Heart left ventricle (tissue), 16 donors: ENCODE measurements around the gene TMEM52B. TPM values are rescaled to one million over a fixed set of nuclear protein-coding genes. Genes with fewer than 3 reads are reported as not detected.

Experiments used
- ATAC-seq, 4 donors: fragments of 200-7000 bp; cut with Tn5 transposase; one replicate each; pipeline ENCODE4 v1.9.1; 2020 to 2022; ENCODE audit warnings: moderate library complexity in 4 of 4, mild to moderate bottlenecking in 3 of 4, moderate number of reproducible peaks in 1 of 4
- DNase-seq, 5 donors: peaks; one replicate each; pipeline ENCODE4 v3.0.0-alpha.2; 2020
- H3K27ac ChIP-seq, 12 donors: fragments of 200-600 bp; sonication (generic) in 4 of 12; one replicate each; pipeline versions ENCODE4 v1.5.0 to v1.8.0; 2016 to 2022; ENCODE audit warnings: mild to moderate bottlenecking in 2 of 12
- H3K27me3 ChIP-seq, 9 donors: fragments of 200-600 bp; sonication (generic) in 2 of 9; one replicate each; pipeline versions ENCODE4 v1.5.1 to v1.8.0; 2016 to 2022; ENCODE audit warnings: mild to moderate bottlenecking in 3 of 9
- H3K36me3 ChIP-seq, 9 donors: fragments of 200-600 bp; sonication (generic) in 2 of 9; one replicate each; pipeline versions ENCODE4 v1.5.0 to v1.8.0; 2018 to 2022; ENCODE audit warnings: mild to moderate bottlenecking in 2 of 9
- H3K4me1 ChIP-seq, 12 donors: fragments of 200-600 bp; sonication (generic) in 4 of 12; one replicate each; pipeline versions ENCODE4 v1.5.0 to v1.8.0; 2016 to 2022; ENCODE audit warnings: mild to moderate bottlenecking in 3 of 12
- H3K4me3 ChIP-seq, 12 donors: fragments of 200-600 bp; sonication (generic) in 4 of 12; one replicate each; pipeline versions ENCODE4 v1.5.0 to v1.8.0; 2017 to 2022; ENCODE audit warnings: mild to moderate bottlenecking in 9 of 12, moderate library complexity in 4 of 12
- H3K9me3 ChIP-seq, 12 donors: fragments of 200-600 bp; sonication (generic) in 4 of 12; one replicate each; pipeline versions ENCODE4 v1.5.0 to v1.8.0; 2016 to 2022; ENCODE audit warnings: mild to moderate bottlenecking in 1 of 12
- CTCF ChIP-seq, 12 donors: fragments of 200-600 bp; sonication (generic) in 4 of 12; IDR thresholded peaks; one replicate each; pipeline versions ENCODE4 v1.5.0 to v1.8.0; 2018 to 2022; ENCODE audit warnings: antibody characterized with exemption in 12 of 12, mild to moderate bottlenecking in 5 of 12
- POLR2A ChIP-seq, 2 donors: fragments of 450-650 bp; IDR thresholded peaks; one replicate each; pipeline ENCODE4 v1.6.1; 2017; ENCODE audit warnings: antibody characterized with exemption in 2 of 2, mild to moderate bottlenecking in 2 of 2, moderate library complexity in 2 of 2
- WGBS, 4 donors: extraction: QIAGEN DNeasy Blood & Tissue Kit in 2 of 4; methylation state at CpG; one replicate each; pipeline versions ENCODE4 v1.1.5 to v1.1.7; 2013 to 2018; 5-methylcytosine and 5-hydroxymethylcytosine counted together
- intact Hi-C, 10 donors: fragments of 100-400 bp; cut with DNase I; formaldehyde crosslinking; loops; one replicate each; pipeline versions ENCODE4 v1.11.1 to v1.14.2; 2022
- polyA plus RNA-seq, 2 donors: library from polyadenylated mRNA; stranded (reverse); fragments of 200-250 nt; gene quantifications; one replicate each; pipeline ENCODE4 v1.2.3, GENCODE V29; 2013
- total RNA-seq, 9 donors: library from RNA; depleted of rRNA in 2 of 9; stranded (reverse); fragments of >200 nt in 2 of 9; fragmentation: NEBNext Ultra II Directional in 3 of 9; extraction: Animal tissue kit (Norgen Biotek cat#: 25700) in 3 of 9; gene quantifications; one replicate each; pipeline versions ENCODE4 v1.1.0 to v1.2.4, GENCODE V29; 2016 to 2023
- donor health status: ischemic (EF 13 %, LVEDD 7.1; RV severe dilation, severe dysfunction).
- donor health status: healthy with polysubstance abuse.
- donor health status: DM: no; HTN: yes; CAD: no.
- donor health status: DM: no; HTN: no; CAD: no.
- donor health status: ischemic (EF 25% LVEDD 6.9; RV normal size, moderate dysfunction).
- donor health status: ischemic (EF 25% LVEDD 5.7; RV mildly dilated, moderate dysfunction).
- donor health status: healthy.
- donor health status: DM: yes; HTN: yes; CAD: no.
- donor health status: ischemic (EF 35%, LVEDD 5.7; RV mildly dilated, moderate dysfunction).
- donor health status: nonischemic (EF 11% LVEDD 7.7; RV severe dilation, severe dysfunction).
- donor health status: DM: yes; HTN: yes; CAD: no.
- donor health status: PGD.
- donor health status: ischemic (EF 29% LVEDD 5.4; RV normal size, mild dysfunction).
- donor health status: nonischemic (EF 23%, LVEDD 6.1; RV moderate dilation, normal function).

Gene TMEM52B
- total and polyA plus RNA-seq, 11 donors, result 0.03 to 0.53 TPM; not detected in 9

DNA sequence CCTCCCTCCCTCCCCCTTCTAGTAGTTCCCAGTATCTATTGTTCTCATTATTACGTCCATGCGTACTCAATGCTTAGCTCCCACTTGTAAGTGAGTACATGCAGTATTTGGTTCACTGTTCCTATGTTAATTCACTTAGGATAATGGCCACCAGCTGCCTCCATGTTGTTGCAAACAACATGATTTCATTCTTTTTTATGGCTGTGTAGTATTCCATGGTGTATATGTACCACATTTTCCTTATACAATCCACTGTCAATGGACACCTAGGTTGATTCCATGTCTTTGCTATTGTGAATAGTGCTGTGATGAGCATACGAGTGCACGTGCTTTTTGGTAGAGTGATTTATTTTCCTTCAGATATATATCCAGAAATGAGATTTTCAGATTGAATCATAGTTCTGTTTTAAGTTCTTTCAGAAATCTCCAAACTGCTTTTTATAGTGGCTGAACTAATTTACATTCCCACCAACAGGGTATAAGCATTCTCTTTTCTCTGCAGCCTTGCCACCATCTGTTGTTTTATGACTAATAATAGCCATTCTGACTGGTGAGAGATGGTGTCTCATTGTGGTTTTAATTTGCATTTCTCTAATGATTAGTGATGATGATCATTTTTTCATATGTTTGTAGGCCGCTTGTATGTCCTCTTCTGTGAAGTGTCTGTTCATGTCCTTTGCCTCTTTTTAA is 31.0 kb upstream of the TMEM52B start:
- Histone ChIP-seq H3K4me3 (no peak overlapping the region), H3K27ac (no peak overlapping the region), H3K9me3 (no peaks in the 10 kb centered on the region), H3K27me3 (no peaks in the 10 kb centered on the region), H3K36me3 (no peaks in the 10 kb centered on the region), H3K4me1 (peaks cover 0 to 9% (median 4%) of the 10 kb centered on the region in 12 donors)
- WGBS, 4 donors, result 89 to 93% (median 90%) methylated on average over 5 of the region's 5 CpGs
- DNase-seq (no peak), ATAC-seq (no peak)
- no peak for TF ChIP-seq CTCF (IDR thresholded peaks at IDR 0.05)
- TF ChIP-seq POLR2A (IDR thresholded peaks at IDR 0.05), result no peak
- intact Hi-C loops, result no loop called here

DNA sequence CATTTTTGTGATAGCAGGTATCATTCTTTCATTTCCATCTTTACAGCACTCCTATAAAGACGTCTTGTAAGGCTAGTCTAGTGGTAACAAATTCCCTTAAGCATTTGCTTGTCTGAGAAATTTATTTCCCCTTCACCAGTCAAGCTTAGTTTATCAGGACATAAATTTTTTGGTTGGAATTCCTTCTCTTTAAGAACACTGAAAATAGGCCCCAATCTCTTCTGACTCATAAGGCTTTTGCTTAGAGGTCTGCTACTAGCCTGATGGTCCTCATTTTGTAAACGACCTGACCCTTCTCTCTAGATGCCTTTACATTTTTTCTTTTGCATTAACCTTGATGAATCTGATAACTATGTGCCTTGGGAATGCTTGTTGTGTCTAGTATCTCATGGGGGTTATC is 27.2 kb upstream of the TMEM52B start:
- no peaks in the 10 kb centered on the region for H3K27me3 ChIP-seq
- DNase-seq (no peak), ATAC-seq (no peak)
- no peaks in the 10 kb centered on the region for H3K9me3 ChIP-seq
- H3K36me3 ChIP-seq, result no peaks in the 10 kb centered on the region
- WGBS, 4 donors, result 71 to 78% (median 77%) methylated on average over 2 of the region's 2 CpGs
- no peak overlapping the region for H3K4me3 ChIP-seq
- no peak for TF ChIP-seq POLR2A (IDR thresholded peaks at IDR 0.05)
- intact Hi-C loops, result loop anchor here (2.0 to 10.0 kb wide), 4 partner anchors 39 to 413 kb away; no protein-coding TSS in a partner anchor
- peaks cover 0 to 14% (median 5%) of the 10 kb centered on the region in 12 donors for H3K4me1 ChIP-seq
- no peak overlapping the region for H3K27ac ChIP-seq

GRCh38 chr12:10153271-10154144 is 25.3 kb upstream of the TMEM52B start:
- intact Hi-C loops, result loop anchor here (1.0 to 10.0 kb wide), 5 partner anchors 37 to 411 kb away; no protein-coding TSS in a partner anchor
- TF ChIP-seq POLR2A (IDR thresholded peaks at IDR 0.05) (no peak), CTCF (IDR thresholded peaks at IDR 0.05) (peak; percentile 73 to 90 (median 82))
- peak overlapping the region; percentile 30 to 90 (median 78) for H3K27ac ChIP-seq
- H3K4me3 ChIP-seq, result peak overlapping the region; percentile 34 to 74 (median 65)
- ATAC-seq (peak; percentile 83 to 95 (median 94)), DNase-seq (peak; percentile 62 to 85 (median 71))
- 2 to 8% (median 4%) methylated on average over 30 to 46 of the region's 46 CpGs for WGBS, 4 donors
- H3K9me3 ChIP-seq, result no peaks in the 10 kb centered on the region
- no peaks in the 10 kb centered on the region for H3K36me3 ChIP-seq
- peaks cover 0 to 14% (median 5%) of the 10 kb centered on the region in 12 donors for H3K4me1 ChIP-seq
- H3K27me3 ChIP-seq, result no peaks in the 10 kb centered on the region

DNA sequence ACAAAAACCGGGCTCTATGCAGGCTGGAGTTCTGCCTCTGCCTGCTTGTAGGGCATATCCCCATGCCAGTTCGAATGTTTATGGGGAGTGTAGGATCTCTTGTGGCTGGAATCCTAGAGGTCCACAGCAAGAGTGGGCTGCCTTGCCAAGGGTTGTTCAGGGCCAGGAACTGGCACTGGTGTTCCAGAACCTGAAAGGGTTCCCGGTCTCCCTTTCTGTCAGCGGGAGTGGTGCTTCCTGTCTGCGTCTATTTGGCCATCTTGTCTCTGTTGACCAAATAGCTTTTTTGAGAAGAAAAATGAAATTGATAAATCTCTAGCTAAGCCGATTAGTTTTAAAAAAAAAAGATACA is 24.7 kb upstream of the TMEM52B start:
- H3K36me3 ChIP-seq, result no peaks in the 10 kb centered on the region
- no peaks in the 10 kb centered on the region for H3K9me3 ChIP-seq
- peak; percentile 24 to 35 (median 34) for ATAC-seq
- 50 to 72% (median 58%) methylated on average over 6 of the region's 6 CpGs for whole genome bisulfite sequencing, 4 donors
- peak overlapping the region; percentile 34 to 74 (median 65) for H3K4me3 ChIP-seq
- peaks cover 0 to 14% (median 5%) of the 10 kb centered on the region in 12 donors for H3K4me1 ChIP-seq
- no peak for DNase-seq
- TF ChIP-seq CTCF (IDR thresholded peaks at IDR 0.05) (no peak), POLR2A (IDR thresholded peaks at IDR 0.05) (no peak)
- intact Hi-C loops, result loop anchor here in 6 of 10 donors (5.0 to 10.0 kb wide), 3 partner anchors 38 to 411 kb away; no protein-coding TSS in a partner anchor
- H3K27me3 ChIP-seq, result no peaks in the 10 kb centered on the region
- peak overlapping the region in 11 of 12 donors; percentile 48 to 90 (median 79) for H3K27ac ChIP-seq
